ENCODE data around the gene OR5K3. TPM values are rescaled to one million over a fixed set of nuclear protein-coding genes. Genes with fewer than 3 reads are reported as not detected.

OR5K3 gene
- polyA plus RNA-seq, 2 of the 4 experiments (the other 2 are of a cell fraction), result not detected

GRCh38 chr3:98361289-98361688, 29.2 kb upstream of the OR5K3 start (continued):
- TF ChIP-seq HMGXB4 (CRISPR knock-in tag; IDR thresholded peaks at IDR 0.05; ENCODE audit: borderline replicate concordance) (no peak), EHMT2 (IDR thresholded peaks at IDR 0.05; ENCODE audit: low read depth) (no peak)

GRCh38 chr3:98367464-98368246, 22.8 kb upstream of the OR5K3 start:
- Histone ChIP-seq H3K27ac (no peak overlapping the region), H3K4me3 (no peak overlapping the region), H3K4me2 (no peak overlapping the region), H3K9me3 (no peaks in the 10 kb centered on the region), H3K4me1 (no peaks in the 10 kb centered on the region)
- POLR2A ChIA-PET, result no interaction called here
- ATAC-seq, result peak in 1 of 2 experiments; percentile 68; a peak in 3 of 6 replicates
- CTCF ChIA-PET, result no interaction called here
- FAIRE-seq, result no peak
- TF ChIP-seq FOSB (CRISPR knock-in tag; IDR thresholded peaks at IDR 0.05) (no peak), KDM5A (IDR thresholded peaks at IDR 0.05) (no peak), HOXA7 (CRISPR knock-in tag; IDR thresholded peaks at IDR 0.05) (no peak), MYC (IDR thresholded peaks at IDR 0.05; ENCODE audit: borderline replicate concordance, low read length) (no peak), RCOR1 (IDR thresholded peaks at IDR 0.05; ENCODE audit: low read depth, low read length) (no peak), RFX5 (IDR thresholded peaks at IDR 0.05) (no peak)
- WGBS (ENCODE audit: missing lambda C conversion rate), result 4% methylated on average over 4 of the region's 4 CpGs
- DNase-seq (ENCODE audit: low read depth in 1 of 2, low spot score in 1 of 2), result no peak

- ChIA-PET CTCF (no interaction called here), POLR2A (no interaction called here)
- Histone ChIP-seq H3K4me2 (no peak overlapping the region), H3K27ac (no peak overlapping the region), H3K4me1 (no peaks in the 10 kb centered on the region), H3K9me3 (no peaks in the 10 kb centered on the region), H3K4me3 (no peak overlapping the region)
- DNase-seq (ENCODE audit: low read depth in 1 of 2, low spot score in 1 of 2), result no peak
- no peak for FAIRE-seq
- ATAC-seq, result no peak
- no peak for TF ChIP-seq PBX3 (IDR thresholded peaks at IDR 0.05)
- peak; percentile 58 for TF ChIP-seq MAFK (IDR thresholded peaks at IDR 0.05; ENCODE audit: partially characterized antibody)
Measured at GRCh38 chr3:98371186-98371585, 19.3 kb upstream of the OR5K3 start.

- Histone ChIP-seq H3K4me3 (no peak overlapping the region), H3K9me3 (no peaks in the 10 kb centered on the region), H3K27ac (no peak overlapping the region), H3K4me2 (no peak overlapping the region), H3K4me1 (no peaks in the 10 kb centered on the region)
- no peak for FAIRE-seq
- POLR2A ChIA-PET, result no interaction called here
- ATAC-seq, result no peak
- no peak for TF ChIP-seq ATOH8 (CRISPR knock-in tag; IDR thresholded peaks at IDR 0.05; ENCODE audit: low read depth)
- no peak for TF ChIP-seq CTCF (IDR thresholded peaks at IDR 0.05)
- TF ChIP-seq MAX (IDR thresholded peaks at IDR 0.05), result no peak
- TF ChIP-seq EP300 (IDR thresholded peaks at IDR 0.05), result no peak
- TF ChIP-seq RCOR1 (IDR thresholded peaks at IDR 0.05; ENCODE audit: low read depth, low read length), result no peak
- TF ChIP-seq ESRRA (IDR thresholded peaks at IDR 0.05; ENCODE audit: borderline replicate concordance, low read length), result no peak
- TF ChIP-seq PBX3 (IDR thresholded peaks at IDR 0.05), result no peak
- no peak for TF ChIP-seq BHLHE40 (IDR thresholded peaks at IDR 0.05; ENCODE audit: low read depth, low read length)
- no peak for TF ChIP-seq EHMT2 (IDR thresholded peaks at IDR 0.05; ENCODE audit: low read depth)
- TF ChIP-seq POLR2A (IDR thresholded peaks at IDR 0.05; ENCODE audit: low read length), result no peak
- TF ChIP-seq CHD2 (IDR thresholded peaks at IDR 0.05; ENCODE audit: low read length, partially characterized antibody), result no peak
- no peak for TF ChIP-seq HDAC2 (IDR thresholded peaks at IDR 0.05)
- no peak for TF ChIP-seq HES2 (IDR thresholded peaks at IDR 0.05)
- TF ChIP-seq FOXS1 (CRISPR knock-in tag; IDR thresholded peaks at IDR 0.05), result no peak
- no peak for DNase-seq (ENCODE audit: low read depth in 1 of 2, low spot score in 1 of 2)
- CTCF ChIA-PET, result no interaction called here
Measured at GRCh38 chr3:98371853-98372252, 18.6 kb upstream of the OR5K3 start.
